Endothelial cell of umbilical vein (primary cell): ENCODE measurements around the gene MIB1. TPM values are rescaled to one million over a fixed set of nuclear protein-coding genes. Genes with fewer than 3 reads are reported as not detected.

Experiments used
- BruUV-seq: library from RNA; stranded (reverse); fragments of 400-500 nt; replicated peaks from 2 replicates; lab custom pipeline; 2021; lab: Mats Ljungman, UMichigan
- CTCF ChIA-PET: fragments of 300-600, 350-600 bp; sonication (Branson Sonifier 250); formaldehyde crosslinking; loops from one replicate; lab custom pipeline; 2021; ENCODE audit warnings: antibody characterized with exemption, inconsistent platforms; lab: Charles Lee
- POLR2A ChIA-PET: fragments of 300-600, 350-600 bp; sonication (Branson Sonifier 250); formaldehyde crosslinking; loops from one replicate; lab custom pipeline; 2021; ENCODE audit warnings: antibody characterized with exemption, inconsistent platforms; lab: Charles Lee
- DNase-seq: peaks from one replicate; pipeline ENCODE4 v3.0.0-alpha.2; 2011; ENCODE audit warnings: low read depth, low spot score
- FAIRE-seq: peaks from 2 replicates; lab custom pipeline; 2011; peaks lifted over from hg19 to GRCh38; lab: Jason Lieb, UNC
- H2AFZ ChIP-seq: 2 replicates; pipeline ENCODE4 v1.6.0; 2012; ENCODE audit warnings: low read depth, low read length, control low read depth, inconsistent platforms
- H3K27ac ChIP-seq: 2 replicates; pipeline ENCODE4 v1.5.1; 2011; ENCODE audit warnings: low read depth, mild to moderate bottlenecking, control low read depth, low read length, moderate library complexity; ENCODE audit not compliant: insufficient read depth
- H3K27me3 ChIP-seq, 2 experiments: 2 replicates each; pipeline versions ENCODE4 v1.6.0 to v1.6.1; 2011; ENCODE audit warnings: low read length in 2 of 2, mixed read lengths in 1 of 2; ENCODE audit not compliant: control insufficient read depth in 2 of 2, insufficient read depth in 2 of 2
- H3K36me3 ChIP-seq, 2 experiments: 2 replicates in 1 of 2; 3 replicates in 1 of 2; pipeline ENCODE4 v1.5.1; 2011; ENCODE audit warnings: low read length in 2 of 2, mild to moderate bottlenecking in 1 of 2, moderate library complexity in 1 of 2; ENCODE audit not compliant: control insufficient read depth in 2 of 2, insufficient read depth in 2 of 2; ENCODE audit errors: extremely low read depth in 1 of 2
- H3K4me1 ChIP-seq: 3 replicates; pipeline ENCODE4 v1.5.1; 2011; ENCODE audit warnings: mild to moderate bottlenecking, low read length; ENCODE audit not compliant: control insufficient read depth, insufficient read depth; ENCODE audit errors: extremely low read depth
- H3K4me2 ChIP-seq: 2 replicates; pipeline ENCODE4 v1.6.1; 2011; ENCODE audit warnings: low read length, control low read depth, mixed read lengths; ENCODE audit not compliant: insufficient read depth
- H3K4me3 ChIP-seq, 3 experiments: fragments of 200-600 bp in 1 of 3; sonication (generic), shearing (Covaris generic) in 1 of 3; replicated peaks in 1 of 3; 2 replicates each; pipeline ENCODE4 v1.5.1; 2011 to 2016; ENCODE audit warnings: control low read depth in 3 of 3, low read length in 3 of 3, mild to moderate bottlenecking in 2 of 3, inconsistent platforms in 1 of 3, low read depth in 1 of 3, moderate library complexity in 1 of 3; ENCODE audit not compliant: insufficient read depth in 1 of 3
- H3K79me2 ChIP-seq: 2 replicates; pipeline ENCODE4 v1.6.0; 2012; ENCODE audit warnings: low read length, inconsistent platforms; ENCODE audit not compliant: control insufficient read depth, insufficient read depth
- H3K9ac ChIP-seq: replicated peaks from 2 replicates; pipeline ENCODE3; 2011; ENCODE audit warnings: low read length, control low read depth; ENCODE audit not compliant: insufficient read depth; ENCODE audit errors: extremely low read depth
- H3K9me1 ChIP-seq: replicated peaks from 3 replicates; pipeline ENCODE4 v1.6.0; 2011; ENCODE audit warnings: mild to moderate bottlenecking, low read length; ENCODE audit not compliant: control insufficient read depth, insufficient read depth; ENCODE audit errors: extremely low read depth
- H3K9me3 ChIP-seq: replicated peaks from 2 replicates; pipeline ENCODE4 v1.5.1; 2012; ENCODE audit warnings: low read length, inconsistent platforms; ENCODE audit not compliant: control insufficient read depth, insufficient read depth
- H4K20me1 ChIP-seq: replicated peaks from 2 replicates; pipeline ENCODE3; 2011; ENCODE audit warnings: mild to moderate bottlenecking, low read length; ENCODE audit not compliant: control insufficient read depth, insufficient read depth; ENCODE audit errors: extremely low read depth
- EZH2 ChIP-seq: IDR thresholded peaks from 2 replicates; pipeline ENCODE4 v1.6.1; 2012; ENCODE audit warnings: borderline replicate concordance, low read depth, mild to moderate bottlenecking, moderate library complexity, low read length, inconsistent platforms; ENCODE audit not compliant: severe bottlenecking
- GATA2 ChIP-seq: IDR thresholded peaks from 2 replicates; pipeline ENCODE4 v1.7.0; 2011; ENCODE audit warnings: low read depth, mild to moderate bottlenecking, moderate library complexity, mixed read lengths, low read length; ENCODE audit not compliant: insufficient read length, insufficient read depth
- JUN ChIP-seq: IDR thresholded peaks from 2 replicates; pipeline ENCODE4 v1.6.1; 2011; ENCODE audit warnings: borderline replicate concordance, low read depth; ENCODE audit not compliant: insufficient read length, insufficient read depth
- POLR2A ChIP-seq: IDR thresholded peaks from 2 replicates; pipeline ENCODE4 v1.6.1; 2012; ENCODE audit warnings: low read depth, mild to moderate bottlenecking, control low read depth, low read length
- POLR2AphosphoS5 ChIP-seq: IDR thresholded peaks from 2 replicates; pipeline ENCODE4 v1.6.1; 2012; ENCODE audit warnings: low read depth, mild to moderate bottlenecking, control low read depth, low read length, moderate library complexity; ENCODE audit not compliant: insufficient read depth
- dilution Hi-C: fragments of 300-500 bp; cut with MboI; formaldehyde crosslinking; loops from one replicate; pipeline ENCODE4 v1.15.0; 2019; ENCODE audit warnings: low sequenced_read_pairs; ENCODE audit not compliant: extremely low pct_ligation_motif_present
- intact Hi-C: fragments of 100-400 bp; cut with micrococcal nuclease; formaldehyde crosslinking; loops from one replicate; pipeline ENCODE4 v1.10.0; 2022
- polyA plus RNA-seq, 4 experiments: library from polyadenylated mRNA; depleted of rRNA in 3 of 4; stranded (reverse) in 3 of 4; unstranded in 1 of 4; fragments of >200 nt; gene quantifications; 2 replicates each; pipeline versions ENCODE4 v1.2.1 to v1.2.3, GENCODE V29; 2011 to 2012; ENCODE audit warnings: missing spikeins in 1 of 4
- total RNA-seq: library from RNA; stranded (reverse); gene quantifications from 2 replicates; pipeline ENCODE4 v1.2.3, GENCODE V29; 2021
- TF ChIP-seq, protein P1 (sequence below), 2 donors: IDR thresholded peaks; 1 replicate in 1 of 2; 2 replicates in 1 of 2; pipeline ENCODE4 v1.5.1; 2011; ENCODE audit warnings: low read length in 2 of 2, mild to moderate bottlenecking in 2 of 2, moderate library complexity in 2 of 2, control low read depth in 1 of 2, inconsistent platforms in 1 of 2, low read depth in 1 of 2; ENCODE audit not compliant: insufficient read depth in 1 of 2; ENCODE audit errors: extremely low read depth in 1 of 2
- TF ChIP-seq, protein P2 (sequence below): IDR thresholded peaks from 2 replicates; pipeline ENCODE4 v1.6.1; 2011; ENCODE audit not compliant: insufficient read depth, insufficient read length

MIB1 gene
- total and polyA plus RNA-seq, 2 donors (not counting 3 experiments of a cell fraction or from before 2014, with no cell fraction given), result 6.3 to 37.5 TPM

DNA sequence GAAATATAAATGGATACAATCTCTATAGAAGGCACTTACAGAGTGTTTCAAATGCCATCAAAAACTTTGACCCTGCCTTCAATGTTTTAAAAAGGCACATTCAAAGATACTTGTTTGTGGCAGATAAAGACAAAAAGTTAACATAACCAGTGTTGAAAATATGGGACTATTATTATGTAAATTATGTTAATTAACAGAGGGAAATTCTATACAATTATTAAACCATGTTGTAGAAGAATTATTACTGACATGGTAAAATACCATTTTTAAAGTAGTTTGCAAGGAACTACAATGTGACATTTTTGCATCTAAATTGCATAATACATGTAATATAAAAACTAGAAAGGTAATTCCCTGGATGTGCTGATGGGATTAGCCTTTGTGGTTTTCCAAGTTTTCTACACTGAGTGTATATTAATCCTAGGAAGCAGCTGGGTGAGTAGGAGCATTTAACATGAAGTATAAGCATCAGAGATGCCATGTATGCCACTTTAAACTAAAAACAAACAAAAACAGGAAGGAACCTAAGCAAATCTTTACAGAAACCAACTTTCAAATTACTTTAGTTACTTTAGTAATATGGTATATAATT, 21.7 kb downstream of the MIB1 start:
- POLR2A ChIA-PET, result no interaction called here
- H2AFZ ChIP-seq, result no peak overlapping the region
- H3K36me3 ChIP-seq, result no peaks in the 10 kb centered on the region
- H4K20me1 ChIP-seq, result peaks cover 3% of the 10 kb centered on the region
- peaks cover 5% of the 10 kb centered on the region for H3K9me1 ChIP-seq
- H3K4me1 ChIP-seq, result peaks cover 18% of the 10 kb centered on the region
- no peak overlapping the region for H3K4me2 ChIP-seq
- TF ChIP-seq JUN (no peak), EZH2 (no peak), GATA2 (no peak), POLR2A (no peak), POLR2AphosphoS5 (no peak)
- TF ChIP-seq, protein P1, sequence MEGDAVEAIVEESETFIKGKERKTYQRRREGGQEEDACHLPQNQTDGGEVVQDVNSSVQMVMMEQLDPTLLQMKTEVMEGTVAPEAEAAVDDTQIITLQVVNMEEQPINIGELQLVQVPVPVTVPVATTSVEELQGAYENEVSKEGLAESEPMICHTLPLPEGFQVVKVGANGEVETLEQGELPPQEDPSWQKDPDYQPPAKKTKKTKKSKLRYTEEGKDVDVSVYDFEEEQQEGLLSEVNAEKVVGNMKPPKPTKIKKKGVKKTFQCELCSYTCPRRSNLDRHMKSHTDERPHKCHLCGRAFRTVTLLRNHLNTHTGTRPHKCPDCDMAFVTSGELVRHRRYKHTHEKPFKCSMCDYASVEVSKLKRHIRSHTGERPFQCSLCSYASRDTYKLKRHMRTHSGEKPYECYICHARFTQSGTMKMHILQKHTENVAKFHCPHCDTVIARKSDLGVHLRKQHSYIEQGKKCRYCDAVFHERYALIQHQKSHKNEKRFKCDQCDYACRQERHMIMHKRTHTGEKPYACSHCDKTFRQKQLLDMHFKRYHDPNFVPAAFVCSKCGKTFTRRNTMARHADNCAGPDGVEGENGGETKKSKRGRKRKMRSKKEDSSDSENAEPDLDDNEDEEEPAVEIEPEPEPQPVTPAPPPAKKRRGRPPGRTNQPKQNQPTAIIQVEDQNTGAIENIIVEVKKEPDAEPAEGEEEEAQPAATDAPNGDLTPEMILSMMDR (IDR thresholded peaks at IDR 0.05; ENCODE audit: extremely low read depth in 1 of 2, insufficient read depth in 1 of 2, low read depth in 1 of 2, low read length in 2 of 2), result no peak
- TF ChIP-seq, protein P2, sequence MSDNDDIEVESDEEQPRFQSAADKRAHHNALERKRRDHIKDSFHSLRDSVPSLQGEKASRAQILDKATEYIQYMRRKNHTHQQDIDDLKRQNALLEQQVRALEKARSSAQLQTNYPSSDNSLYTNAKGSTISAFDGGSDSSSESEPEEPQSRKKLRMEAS, result no peak
- no peak overlapping the region for H3K4me3 ChIP-seq
- CTCF ChIA-PET, result interaction anchor here (0.7 to 1.1 kb wide), 3 partner anchors 22 to 58 kb away, joined by 3 read pairs; no protein-coding TSS in a partner anchor
- dilution Hi-C loops, result no loop called here
- intact Hi-C loops, result no loop called here
- no peak for DNase-seq
- no peaks in the 10 kb centered on the region for H3K9me3 ChIP-seq
- H3K27me3 ChIP-seq, result no peaks in the 10 kb centered on the region
- peaks cover 44% of the 10 kb centered on the region for H3K79me2 ChIP-seq
- no peak for FAIRE-seq
- H3K27ac ChIP-seq, result no peak overlapping the region
- BruUV-seq, result no TSS peak
- no peak overlapping the region for H3K9ac ChIP-seq
